ENCODE measurements around the gene HIVEP2.
A peak's percentile ranks its signal among the peaks of the same experiment; 100 is the strongest.

The HIVEP2 gene

GRCh38 chr6:142886431-142887170, 58.4 kb downstream of the HIVEP2 start:
- peak; percentile 75 for DNase-seq

GRCh38 chr6:142885182-142885867, 59.7 kb downstream of the HIVEP2 start:
- peak; percentile 98 for DNase-seq

- DNase-seq: no peak
Observed at GRCh38 chr6:142884214-142885035, 60.6 kb downstream of the HIVEP2 start.

GRCh38 chr6:142883011-142883410, 62.0 kb downstream of the HIVEP2 start:
- no peak for DNase-seq

- no peak for DNase-seq
Observed at GRCh38 chr6:142881761-142882160, 63.2 kb downstream of the HIVEP2 start.

- no peak for DNase-seq
Observed at GRCh38 chr6:142881290-142881689, 63.7 kb downstream of the HIVEP2 start.

GRCh38 chr6:142880201-142880600, 64.8 kb downstream of the HIVEP2 start:
- DNase-seq: no peak

GRCh38 chr6:142879527-142879926, 65.4 kb downstream of the HIVEP2 start:
- DNase-seq: no peak

GRCh38 chr6:142879076-142879475, 65.9 kb downstream of the HIVEP2 start:
- DNase-seq: no peak

GRCh38 chr6:142878407-142878806, 66.6 kb downstream of the HIVEP2 start:
- DNase-seq: no peak

GRCh38 chr6:142874676-142875075, 70.3 kb downstream of the HIVEP2 start:
- DNase-seq: no peak

GRCh38 chr6:142872376-142872775, 72.6 kb downstream of the HIVEP2 start:
- no peak for DNase-seq

- peak; percentile 83 for DNase-seq
Observed at GRCh38 chr6:142871910-142872331, 73.1 kb downstream of the HIVEP2 start.

GRCh38 chr6:142870787-142871415, 74.1 kb downstream of the HIVEP2 start:
- no peak for DNase-seq

GRCh38 chr6:142868917-142869316, 76.1 kb downstream of the HIVEP2 start:
- DNase-seq: no peak

GRCh38 chr6:142867988-142868812, 76.8 kb downstream of the HIVEP2 start:
- peak; percentile 40 for DNase-seq

- DNase-seq: no peak
Observed at GRCh38 chr6:142867355-142867801, 77.6 kb downstream of the HIVEP2 start.

- DNase-seq: no peak
Observed at GRCh38 chr6:142863981-142864380, 81.0 kb downstream of the HIVEP2 start.

GRCh38 chr6:142861711-142862110, 83.3 kb downstream of the HIVEP2 start:
- no peak for DNase-seq

GRCh38 chr6:142860498-142860897, 84.5 kb downstream of the HIVEP2 start:
- no peak for DNase-seq

- no peak for DNase-seq
Observed at GRCh38 chr6:142857796-142858555, 87.0 kb downstream of the HIVEP2 start.
